Measurements from ENCODE around the gene ANKS6.
"Not testable (repeated sequence)": the region's sequence is repeated elsewhere in the genome, so short reads cannot be mapped to it uniquely, and the experiment has no call there.

ANKS6 gene

DNA sequence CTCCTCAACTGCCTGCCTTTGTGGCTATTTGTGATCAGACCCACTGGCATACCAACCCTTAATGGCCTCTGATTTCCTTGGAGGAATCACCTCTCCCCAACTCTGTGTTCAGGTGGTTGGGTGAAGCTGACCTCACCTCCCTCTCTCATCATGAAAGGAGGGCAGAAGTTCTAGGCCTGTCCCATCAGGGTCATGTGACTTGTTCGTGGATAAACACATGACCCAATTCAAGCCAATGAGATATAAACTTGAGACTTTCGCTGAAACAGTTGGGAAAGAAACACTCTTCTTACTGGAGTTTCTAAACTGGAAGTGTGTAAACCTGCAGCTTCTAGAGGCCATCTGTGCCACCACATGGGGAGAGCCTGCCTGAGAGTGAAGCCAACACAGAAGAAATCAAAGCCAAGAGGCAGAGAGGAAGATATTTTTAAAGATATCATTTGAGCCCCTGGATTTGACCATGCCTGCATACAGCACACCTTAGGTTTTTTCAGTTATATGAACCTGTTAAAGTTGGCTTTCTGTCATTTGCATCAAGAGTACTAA lies 93.4 kb downstream of the ANKS6 start:
- no peak for DNase-seq (ENCODE audit: low spot score)

DNA sequence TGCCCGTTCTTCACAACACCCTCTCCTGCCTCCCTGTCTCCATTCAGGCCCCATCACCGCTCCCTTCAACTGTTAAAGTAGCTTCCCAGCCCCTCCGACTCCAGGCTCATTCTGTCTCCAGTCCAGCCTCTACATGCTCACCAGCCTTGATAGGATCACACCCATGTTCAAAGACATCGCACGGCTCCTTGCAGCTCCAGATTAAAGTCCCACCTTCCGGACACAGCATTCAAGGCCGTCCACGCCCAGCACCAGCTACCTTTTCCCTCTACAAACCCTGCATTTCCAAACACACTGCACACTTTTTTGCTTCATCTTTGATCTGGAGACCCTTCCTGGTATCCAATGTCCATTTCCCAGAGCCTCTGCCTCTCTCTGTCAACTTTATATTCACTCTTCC lies 94.0 kb downstream of the ANKS6 start:
- DNase-seq (ENCODE audit: low spot score), result no peak

GRCh38 chr9:98701576-98701975 lies 94.8 kb downstream of the ANKS6 start:
- no peak for DNase-seq (ENCODE audit: low spot score)

DNA sequence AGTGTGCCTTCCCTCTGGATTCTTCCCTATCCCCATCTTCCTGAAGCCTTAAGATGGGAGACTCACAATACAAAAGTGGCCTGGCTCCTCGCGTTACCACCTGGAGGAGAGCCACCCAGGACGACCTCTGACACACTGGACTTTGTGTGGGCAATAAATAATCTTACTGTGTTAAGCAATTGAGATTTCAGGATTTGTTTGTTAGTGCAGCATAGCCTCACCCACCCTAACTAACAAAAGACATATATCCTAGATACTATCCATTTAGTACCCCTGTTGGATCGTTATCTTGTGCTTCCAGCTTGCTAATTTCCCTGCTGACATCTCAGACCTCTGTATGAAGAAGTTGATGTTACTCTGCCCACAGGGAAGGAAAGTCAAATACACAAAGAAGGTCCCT lies 95.6 kb downstream of the ANKS6 start:
- no peak for DNase-seq (ENCODE audit: low spot score)

DNA sequence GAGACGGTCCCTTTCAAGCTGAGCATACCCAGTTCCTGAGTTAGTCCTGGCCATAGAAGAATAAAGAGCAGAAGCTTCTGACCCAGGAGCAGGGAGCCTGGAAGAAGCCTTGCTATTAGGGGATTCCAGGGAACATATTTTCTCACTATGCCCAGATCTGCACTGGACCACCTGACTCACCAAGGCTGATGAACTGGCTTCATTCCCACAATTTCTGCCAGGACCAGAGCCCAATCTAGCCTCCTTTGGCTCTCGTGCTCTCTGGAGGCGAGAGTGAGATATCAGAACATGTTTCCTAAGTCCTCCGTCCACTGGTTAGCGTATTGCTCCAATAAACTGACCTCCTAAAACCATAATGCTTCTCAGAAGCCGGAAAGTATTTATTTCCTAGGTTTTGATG lies 97.5 kb downstream of the ANKS6 start:
- no peak for DNase-seq (ENCODE audit: low spot score)

- DNase-seq (ENCODE audit: low spot score), result no peak
These were observed 101.4 kb downstream of the ANKS6 start for GRCh38 chr9:98694943-98695342.

GRCh38 chr9:98692392-98692791 lies 104.0 kb downstream of the ANKS6 start:
- no peak for DNase-seq (ENCODE audit: low spot score)

DNA sequence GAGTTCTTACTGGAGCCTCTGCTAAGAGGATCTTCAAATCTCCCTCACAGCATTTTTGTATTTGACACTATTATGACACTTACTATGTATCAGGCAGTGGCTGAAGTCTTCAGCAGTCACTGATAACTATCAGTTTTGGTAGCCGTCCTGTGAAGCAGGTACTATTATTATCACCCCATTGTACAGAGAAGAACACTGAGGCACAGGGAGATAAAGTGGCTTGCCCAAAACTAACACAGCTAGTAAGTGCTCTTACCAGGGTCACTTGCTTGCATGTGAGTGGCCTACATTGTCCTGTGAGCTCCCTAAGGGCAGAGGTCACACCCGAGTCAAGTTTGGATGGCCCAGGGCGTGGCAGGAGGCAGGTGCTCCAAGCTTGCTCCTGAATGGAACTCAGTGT lies 104.5 kb downstream of the ANKS6 start:
- DNase-seq (ENCODE audit: low spot score), result no peak

DNA sequence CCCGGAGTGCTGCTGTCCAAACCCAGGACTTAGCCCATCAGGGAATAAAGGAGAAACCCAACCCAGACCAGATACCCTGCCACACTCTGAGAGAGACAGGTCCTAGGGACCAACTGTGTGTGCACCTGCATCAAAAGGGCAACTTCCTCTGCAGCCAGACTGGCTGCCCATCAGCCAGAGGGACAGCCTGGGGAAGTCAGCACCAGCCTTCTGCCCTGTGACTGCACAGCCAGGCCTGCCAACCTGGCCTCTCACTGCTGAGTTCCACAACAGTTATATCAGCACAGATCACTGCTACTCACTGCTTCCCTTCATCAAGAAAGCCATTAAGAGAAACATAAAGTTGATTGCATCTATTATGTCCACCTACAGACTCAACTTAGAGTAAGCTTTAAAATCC lies 105.7 kb downstream of the ANKS6 start:
- DNase-seq (ENCODE audit: low spot score), result no peak

DNA sequence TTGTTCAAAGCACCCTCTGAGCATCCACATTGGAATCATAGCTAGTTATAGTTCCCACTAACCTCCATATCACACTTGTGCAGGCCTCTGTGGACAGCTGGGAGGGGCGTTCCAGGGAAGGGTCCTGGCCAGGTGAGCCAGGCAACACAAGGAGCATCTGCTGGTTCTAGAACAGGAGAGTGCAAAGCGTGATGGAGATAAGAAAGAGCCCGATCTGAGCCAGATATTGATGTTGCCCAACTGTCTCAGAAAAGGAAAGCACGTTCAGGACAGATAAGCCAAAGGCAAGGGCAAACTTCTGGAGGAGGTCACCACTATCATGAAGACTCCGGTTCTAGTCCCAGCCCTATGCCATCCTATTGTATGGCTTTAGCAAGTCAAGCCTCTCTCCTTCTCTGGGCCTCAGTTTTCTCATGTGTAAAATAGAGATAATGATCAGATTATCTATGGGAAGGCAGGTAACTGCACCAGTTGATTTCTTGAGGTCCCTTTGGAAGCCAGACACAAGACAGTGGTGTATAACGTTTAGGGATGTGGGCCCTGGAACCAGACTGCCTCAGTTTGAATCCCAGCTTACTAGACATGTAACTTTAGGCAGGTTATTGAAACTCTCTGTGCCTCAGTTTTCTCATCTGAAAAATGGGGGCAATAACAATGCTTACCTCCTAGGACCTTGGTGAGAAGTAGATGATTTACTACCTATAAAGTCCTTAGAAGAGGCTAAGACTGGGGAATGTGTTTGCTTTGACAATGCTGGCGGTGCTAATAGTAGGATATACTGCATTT lies 107.5 kb downstream of the ANKS6 start:
- DNase-seq (ENCODE audit: low spot score), result no peak

DNA sequence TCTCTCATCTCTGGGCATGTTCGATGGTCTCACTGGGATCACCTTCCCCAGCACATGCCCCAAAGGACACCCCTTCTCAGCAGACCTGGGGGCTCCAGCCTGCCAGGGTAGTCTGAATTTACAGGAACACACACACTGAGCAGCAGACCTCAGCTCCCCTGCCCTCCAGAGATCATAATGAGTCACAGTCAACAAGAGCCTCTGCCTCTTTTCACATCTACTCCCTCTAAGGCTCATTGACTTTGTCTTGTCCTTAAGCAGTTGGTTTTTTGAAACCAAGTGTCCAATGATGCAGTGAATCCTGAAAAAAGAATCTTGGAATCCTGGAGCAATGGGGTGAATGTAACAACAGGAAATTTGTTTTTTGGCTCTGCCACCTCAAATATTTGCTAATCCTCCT lies 108.4 kb downstream of the ANKS6 start:
- DNase-seq (ENCODE audit: low spot score), result peak; percentile 36

DNA sequence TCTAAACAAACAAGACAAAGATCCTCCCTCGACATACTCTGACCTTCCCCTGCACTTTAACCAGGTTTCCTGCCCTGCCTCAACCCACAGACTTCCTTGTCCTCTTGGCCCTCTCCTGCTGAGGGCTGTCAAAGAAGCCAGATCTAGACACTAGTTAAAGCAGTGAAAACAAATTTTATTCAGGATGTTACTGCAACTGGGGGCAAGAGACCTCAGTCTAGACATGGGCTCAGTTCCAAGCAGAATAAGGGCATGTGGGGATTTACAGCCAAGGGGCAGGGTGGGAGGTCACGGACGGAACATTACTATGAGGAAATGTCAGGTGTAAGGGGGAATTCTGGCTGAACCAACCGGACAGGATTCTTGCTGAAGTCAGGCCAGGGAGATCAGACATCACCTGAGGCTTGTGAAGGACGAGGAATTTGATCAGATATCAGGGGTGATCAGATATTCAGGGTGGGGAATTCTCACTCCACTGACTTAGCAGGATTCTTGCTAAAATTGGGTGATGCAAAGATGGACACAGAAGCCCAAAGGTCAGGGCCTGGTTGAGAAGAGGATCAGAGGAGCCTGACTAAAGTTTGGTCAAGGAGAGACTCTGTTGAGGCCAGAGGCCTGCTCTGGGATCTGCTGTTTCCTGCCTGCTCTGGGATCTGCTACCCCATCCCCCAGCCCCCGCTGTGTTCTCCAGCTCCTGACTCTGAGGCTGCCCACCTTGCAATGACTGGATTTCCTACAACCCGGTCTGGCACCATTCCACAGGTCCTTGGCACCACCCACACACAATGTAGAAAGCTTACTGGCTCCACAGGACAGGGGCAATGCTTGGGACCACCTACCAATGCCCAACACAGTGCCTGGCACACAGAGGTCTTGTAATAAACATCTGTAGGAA lies 109.1 kb downstream of the ANKS6 start:
- no peak for DNase-seq (ENCODE audit: low spot score)

- not testable (repeated sequence) for DNase-seq (ENCODE audit: low spot score)
These were observed 111.5 kb downstream of the ANKS6 start for GRCh38 chr9:98684816-98685215.

Measured in GM03348 (cell line).